ENCODE results near the gene FAM20C. TPM values are rescaled to one million over a fixed set of nuclear protein-coding genes. Genes with fewer than 3 reads are reported as not detected.
"Not testable (repeated sequence)": the region's sequence is repeated elsewhere in the genome, so short reads cannot be mapped to it uniquely, and the experiment has no call there.

FAM20C gene
- total RNA-seq, 1 donor from 2014 or later, result 22.1 TPM

DNA sequence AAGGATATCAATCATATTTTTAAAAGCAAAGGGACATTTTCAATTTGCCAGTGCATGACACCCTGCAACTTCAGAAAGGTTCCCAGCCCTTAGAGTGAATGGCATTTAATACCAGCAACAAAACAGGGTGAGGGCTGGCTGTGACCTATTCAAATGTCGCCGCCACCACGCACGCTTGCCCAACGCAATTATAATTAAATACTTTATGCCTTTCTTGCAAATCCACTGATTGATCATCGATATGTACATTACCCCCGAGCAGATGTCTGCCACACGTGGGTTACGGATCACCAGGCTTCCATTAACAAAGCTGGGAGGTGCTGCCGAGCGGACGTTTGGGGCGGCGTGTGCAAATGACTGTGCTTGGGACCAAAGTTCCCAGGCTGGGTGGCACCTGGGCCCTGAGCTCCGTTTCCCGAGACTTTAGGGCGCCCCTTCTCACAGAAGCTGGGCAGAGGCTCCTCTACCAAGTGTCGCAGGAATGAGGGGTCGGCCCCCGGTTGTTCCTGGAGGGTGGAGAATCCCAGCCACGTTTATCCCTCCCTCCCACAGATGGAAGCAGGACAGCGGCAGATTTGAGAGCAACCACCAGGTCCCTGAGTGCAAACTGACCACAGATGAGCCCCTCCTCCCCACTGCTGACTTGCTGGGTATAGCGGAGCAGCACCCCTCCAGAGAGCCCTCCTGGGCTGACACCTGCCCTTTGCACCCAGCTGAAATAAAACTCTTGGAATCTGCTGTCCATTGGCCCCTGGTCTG is 101.5 kb downstream of the FAM20C start:
- no peak for TF ChIP-seq POLR2AphosphoS5 (IDR thresholded peaks at IDR 0.05; ENCODE audit: insufficient read depth in 1 of 2, low read depth in 1 of 2)
- TF ChIP-seq POLR2A (IDR thresholded peaks at IDR 0.05), result no peak
- TF ChIP-seq, protein P1, sequence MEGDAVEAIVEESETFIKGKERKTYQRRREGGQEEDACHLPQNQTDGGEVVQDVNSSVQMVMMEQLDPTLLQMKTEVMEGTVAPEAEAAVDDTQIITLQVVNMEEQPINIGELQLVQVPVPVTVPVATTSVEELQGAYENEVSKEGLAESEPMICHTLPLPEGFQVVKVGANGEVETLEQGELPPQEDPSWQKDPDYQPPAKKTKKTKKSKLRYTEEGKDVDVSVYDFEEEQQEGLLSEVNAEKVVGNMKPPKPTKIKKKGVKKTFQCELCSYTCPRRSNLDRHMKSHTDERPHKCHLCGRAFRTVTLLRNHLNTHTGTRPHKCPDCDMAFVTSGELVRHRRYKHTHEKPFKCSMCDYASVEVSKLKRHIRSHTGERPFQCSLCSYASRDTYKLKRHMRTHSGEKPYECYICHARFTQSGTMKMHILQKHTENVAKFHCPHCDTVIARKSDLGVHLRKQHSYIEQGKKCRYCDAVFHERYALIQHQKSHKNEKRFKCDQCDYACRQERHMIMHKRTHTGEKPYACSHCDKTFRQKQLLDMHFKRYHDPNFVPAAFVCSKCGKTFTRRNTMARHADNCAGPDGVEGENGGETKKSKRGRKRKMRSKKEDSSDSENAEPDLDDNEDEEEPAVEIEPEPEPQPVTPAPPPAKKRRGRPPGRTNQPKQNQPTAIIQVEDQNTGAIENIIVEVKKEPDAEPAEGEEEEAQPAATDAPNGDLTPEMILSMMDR (IDR thresholded peaks at IDR 0.05), result no peak
- no peak for DNase-seq (ENCODE audit: extremely low spot score in 2 of 2)
- H3K27me3 ChIP-seq, result peaks cover 15% of the 10 kb centered on the region

DNA sequence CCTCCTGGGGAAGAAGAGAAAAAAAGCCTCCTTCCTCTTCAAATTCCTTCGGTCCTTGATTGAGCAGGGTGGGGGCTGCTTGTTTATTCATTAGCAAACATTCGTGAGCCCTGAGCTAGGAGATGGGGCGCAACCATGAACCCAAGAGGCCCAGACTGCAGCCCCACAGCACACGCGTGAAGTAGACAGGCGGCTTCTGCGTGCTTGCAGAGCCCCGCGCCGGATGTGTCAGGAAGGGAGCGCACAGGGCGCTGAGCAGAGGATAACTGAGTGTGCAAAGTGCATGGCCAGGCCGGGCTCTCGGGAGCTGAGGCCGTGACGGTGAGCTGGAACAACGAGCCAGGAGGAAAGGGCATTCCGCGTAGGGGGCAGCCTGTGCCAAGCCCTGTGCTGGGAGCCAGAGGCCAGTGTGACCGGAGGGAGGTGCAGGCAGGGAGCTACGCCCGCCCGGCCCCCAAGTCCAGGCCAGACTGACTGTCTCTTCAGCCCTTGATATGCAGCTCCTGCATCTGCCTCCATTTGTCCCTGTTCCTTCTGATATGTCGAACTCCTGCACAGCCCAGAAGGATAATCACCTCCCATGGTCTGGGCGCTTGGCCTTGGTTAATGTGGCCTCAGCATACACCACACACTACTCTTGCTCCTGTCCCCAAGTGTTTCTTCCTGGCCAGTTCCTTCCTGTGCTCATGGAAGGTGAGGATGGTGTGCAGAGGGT is 102.2 kb downstream of the FAM20C start:
- H3K36me3 ChIP-seq, result no peaks in the 10 kb centered on the region
- H3K4me3 ChIP-seq, result no peak overlapping the region
- intact Hi-C loops (cut with DNase I), result no loop called here
- DNase-seq (ENCODE audit: extremely low spot score in 2 of 2), result no peak
- no peaks in the 10 kb centered on the region for H3K9me3 ChIP-seq
- H3K27me3 ChIP-seq, result peaks cover 12% of the 10 kb centered on the region
- peaks cover 9% of the 10 kb centered on the region for H3K4me1 ChIP-seq
- no peak overlapping the region for H3K27ac ChIP-seq
- TF ChIP-seq POLR2AphosphoS5 (IDR thresholded peaks at IDR 0.05; ENCODE audit: insufficient read depth in 1 of 2, low read depth in 1 of 2) (no peak), POLR2A (IDR thresholded peaks at IDR 0.05) (no peak)
- TF ChIP-seq, protein P1 (IDR thresholded peaks at IDR 0.05), result no peak

More for the DNA sequence above, 101.5 kb downstream of the FAM20C start:
- Histone ChIP-seq H3K4me3 (no peak overlapping the region), H3K9me3 (no peaks in the 10 kb centered on the region), H3K36me3 (no peaks in the 10 kb centered on the region), H3K4me1 (peaks cover 11% of the 10 kb centered on the region), H3K27ac (no peak overlapping the region)
- intact Hi-C loops (cut with DNase I), result no loop called here

DNA sequence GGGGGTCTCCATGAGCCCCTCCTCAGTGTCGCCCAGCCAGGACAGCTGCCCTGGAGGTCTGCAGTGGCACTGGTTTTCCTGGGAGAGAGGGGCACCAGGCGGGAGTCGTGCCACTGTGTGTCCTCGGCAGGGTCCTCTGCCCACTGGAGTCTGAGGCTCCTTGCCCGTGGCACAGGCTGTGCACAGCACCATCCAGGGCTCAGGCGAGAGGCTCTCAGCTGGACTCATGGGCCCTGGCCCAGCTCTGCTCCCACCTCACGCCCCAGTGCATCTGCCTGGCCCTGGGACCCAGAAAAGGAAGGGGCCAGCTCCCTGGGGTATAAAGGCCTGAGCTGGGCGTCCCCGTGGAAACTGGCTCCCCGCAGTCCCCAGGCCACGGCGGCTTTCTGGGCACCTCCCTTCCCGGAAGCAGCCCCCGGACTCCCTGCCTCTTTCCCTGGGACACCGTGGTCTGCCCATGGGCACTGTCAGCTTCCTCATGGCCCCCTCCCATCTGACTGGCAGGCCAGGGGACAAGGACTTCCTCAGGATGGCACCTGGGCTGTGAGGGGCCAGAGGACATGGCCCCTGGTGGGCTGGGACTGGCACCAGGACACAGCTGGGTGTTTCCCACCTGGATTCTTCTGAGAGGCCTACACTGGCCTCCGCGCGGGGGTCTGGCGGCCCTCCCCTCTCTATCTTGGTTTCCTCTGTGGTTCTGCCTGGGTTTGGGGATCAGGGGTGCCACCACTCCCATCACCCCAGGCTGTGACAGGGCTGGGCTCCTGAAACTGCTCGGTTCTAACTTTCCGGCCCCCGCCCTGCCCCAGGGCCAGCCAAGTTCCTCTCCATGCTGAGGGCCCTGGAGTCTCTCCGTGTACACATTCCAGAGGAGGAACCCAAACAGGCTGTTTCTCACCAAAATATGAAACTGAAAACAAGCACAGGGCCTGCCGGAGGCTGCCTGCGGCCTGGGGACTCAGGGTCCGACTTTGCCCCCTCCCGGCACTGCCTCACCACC is 103.1 kb downstream of the FAM20C start:
- no peak overlapping the region for H3K27ac ChIP-seq
- H3K27me3 ChIP-seq, result peaks cover 5% of the 10 kb centered on the region
- intact Hi-C loops (cut with DNase I), result no loop called here
- TF ChIP-seq, protein P1 (IDR thresholded peaks at IDR 0.05), result no peak
- TF ChIP-seq POLR2A (IDR thresholded peaks at IDR 0.05) (no peak), POLR2AphosphoS5 (IDR thresholded peaks at IDR 0.05; ENCODE audit: insufficient read depth in 1 of 2, low read depth in 1 of 2) (no peak)
- peaks cover 3% of the 10 kb centered on the region for H3K4me1 ChIP-seq
- no peak for DNase-seq (ENCODE audit: extremely low spot score in 2 of 2)
- no peaks in the 10 kb centered on the region for H3K36me3 ChIP-seq
- H3K9me3 ChIP-seq, result no peaks in the 10 kb centered on the region
- no peak overlapping the region for H3K4me3 ChIP-seq

DNA sequence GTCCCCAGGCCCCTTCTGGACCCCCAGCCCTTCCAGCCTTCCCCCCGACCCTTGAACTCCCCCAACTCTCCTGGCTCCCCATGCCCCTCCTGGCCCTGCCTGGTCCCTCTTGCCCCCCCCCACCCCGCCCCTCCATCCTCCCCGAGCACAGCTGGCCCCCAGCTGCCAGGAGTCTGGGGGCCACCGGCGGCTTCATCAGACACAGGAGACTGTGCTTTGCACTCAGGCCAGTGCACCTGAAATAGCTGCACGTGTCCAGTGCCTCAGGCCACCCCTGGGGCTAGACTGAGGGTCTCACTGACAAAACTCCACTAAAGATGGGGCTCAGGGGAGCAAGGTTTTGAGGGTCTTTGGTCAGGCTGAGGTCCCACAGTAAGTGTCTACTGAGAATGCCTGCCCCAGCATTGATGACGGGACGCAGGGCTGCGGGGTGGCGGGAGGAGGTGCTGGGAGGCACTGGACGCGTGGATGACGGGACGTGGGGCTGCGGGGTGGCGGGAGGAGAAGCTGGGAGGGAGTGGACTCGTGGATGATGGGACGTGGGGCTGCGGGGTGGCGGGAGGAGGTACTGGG is 104.1 kb downstream of the FAM20C start:
- no peak for DNase-seq (ENCODE audit: extremely low spot score in 2 of 2)
- Histone ChIP-seq H3K9me3 (no peaks in the 10 kb centered on the region), H3K36me3 (no peaks in the 10 kb centered on the region), H3K4me3 (no peak overlapping the region), H3K4me1 (no peaks in the 10 kb centered on the region), H3K27me3 (no peaks in the 10 kb centered on the region), H3K27ac (no peak overlapping the region)
- intact Hi-C loops (cut with DNase I), result no loop called here
- TF ChIP-seq POLR2AphosphoS5 (IDR thresholded peaks at IDR 0.05; ENCODE audit: insufficient read depth in 1 of 2, low read depth in 1 of 2), result no peak
- TF ChIP-seq, protein P1 (IDR thresholded peaks at IDR 0.05), result no peak
- TF ChIP-seq POLR2A (IDR thresholded peaks at IDR 0.05), result no peak

DNA sequence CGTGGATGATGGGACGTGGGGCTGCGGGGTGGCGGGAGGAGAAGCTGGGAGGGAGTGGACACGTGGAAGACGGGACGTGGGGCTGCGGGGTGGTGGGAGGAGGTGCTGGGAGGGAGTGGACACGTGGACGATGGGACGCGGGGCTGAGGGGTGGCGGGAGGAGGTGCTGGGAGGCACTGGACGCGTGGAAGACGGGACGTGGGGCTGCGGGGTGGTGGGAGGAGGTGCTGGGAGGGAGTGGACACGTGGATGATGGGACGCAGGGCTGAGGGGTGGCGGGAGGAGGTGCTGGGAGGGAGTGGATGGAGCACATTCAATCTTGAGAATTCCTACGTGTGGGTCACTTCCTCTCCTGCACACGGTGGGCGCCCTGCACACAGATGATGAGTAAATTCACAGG is 104.8 kb downstream of the FAM20C start:
- H3K4me3 ChIP-seq; H3K4me1 ChIP-seq; H3K9me3 ChIP-seq; DNase-seq (ENCODE audit: extremely low spot score in 2 of 2); H3K36me3 ChIP-seq; intact Hi-C loops (cut with DNase I); H3K27ac ChIP-seq; H3K27me3 ChIP-seq: not testable (repeated sequence)
